K562 (cell line): ENCODE results near the gene ZFP62. TPM values are rescaled to one million over a fixed set of nuclear protein-coding genes. Genes with fewer than 3 reads are reported as not detected.

Experiments
- ADNP ChIP-seq: fragments of 200-800 bp; sonication (Bioruptor generic); IDR thresholded peaks from 2 replicates; pipeline ENCODE4 v1.6.1; 2016; ENCODE audit warnings: missing genetic modification characterization, missing compliant biosample characterization
- CREBBP ChIP-seq: IDR thresholded peaks from one replicate; pipeline ENCODE4 v1.6.1; 2012; ENCODE audit warnings: low read depth, mild to moderate bottlenecking, control low read depth, inconsistent platforms, low read length
- CSDE1 ChIP-seq, 2 experiments: fragments of 450-650 bp; IDR thresholded peaks; 2 replicates each; pipeline ENCODE4 v1.6.1; 2016; ENCODE audit warnings: mild to moderate bottlenecking in 1 of 2
- DIDO1 ChIP-seq: fragments of 450-650 bp; IDR thresholded peaks from 2 replicates; pipeline ENCODE4 v1.6.1; 2016; ENCODE audit warnings: low read depth, missing biosample characterization, missing genetic modification characterization
- DMBX1 ChIP-seq: fragments of 250-450 bp; sonication (Bioruptor Pico); IDR thresholded peaks from 2 replicates; pipeline ENCODE4 v1.8.0; 2022; ENCODE audit warnings: inconsistent platforms, mild to moderate bottlenecking, moderate library complexity, borderline replicate concordance
- GTF2A2 ChIP-seq: IDR thresholded peaks from 2 replicates; pipeline ENCODE4 v1.6.1; 2016; ENCODE audit warnings: mild to moderate bottlenecking, missing genetic modification characterization, missing compliant biosample characterization
- GTF3C2 ChIP-seq: IDR thresholded peaks from 3 replicates; pipeline ENCODE4 v1.6.1; 2011; ENCODE audit warnings: borderline replicate concordance, mild to moderate bottlenecking, moderate library complexity; ENCODE audit not compliant: insufficient read length; ENCODE audit errors: extremely low read depth
- HNRNPL ChIP-seq: fragments of 200-400 bp; formaldehyde crosslinking; IDR thresholded peaks from 2 replicates; pipeline ENCODE4 v1.6.1; 2017; ENCODE audit warnings: low read depth, mild to moderate bottlenecking, low read length
- MNT ChIP-seq, 2 experiments: fragments of 450-650 bp; conservative IDR thresholded peaks; 2 replicates each; pipeline ENCODE4 v1.6.1; 2017; ENCODE audit warnings: mild to moderate bottlenecking in 2 of 2, moderate library complexity in 2 of 2
- NBN ChIP-seq: fragments of 450-650 bp; IDR thresholded peaks from 2 replicates; pipeline ENCODE4 v1.6.1; 2016; ENCODE audit warnings: low read depth, mild to moderate bottlenecking
- RB1 ChIP-seq: fragments of 450-650 bp; IDR thresholded peaks from 2 replicates; pipeline ENCODE4 v1.6.1; 2017; ENCODE audit warnings: low read depth, mild to moderate bottlenecking
- SIX5 ChIP-seq, 2 experiments: IDR thresholded peaks; 2 replicates each; pipeline ENCODE4 v1.6.1; 2011; ENCODE audit warnings: low read length in 2 of 2, borderline replicate concordance in 1 of 2, low read depth in 1 of 2, mild to moderate bottlenecking in 1 of 2, moderate library complexity in 1 of 2; ENCODE audit not compliant: insufficient read depth in 1 of 2
- SMARCE1 ChIP-seq: fragments of 450-650 bp; IDR thresholded peaks from 2 replicates; pipeline ENCODE4 v1.7.1; 2016; ENCODE audit warnings: mild to moderate bottlenecking
- ZC3H8 ChIP-seq: fragments of 450-650 bp; IDR thresholded peaks from 2 replicates; pipeline ENCODE4 v1.6.1; 2017
- ZEB2 ChIP-seq: fragments of 450-650 bp; IDR thresholded peaks from 2 replicates; pipeline ENCODE4 v1.6.1; 2016
- ZNF785 ChIP-seq: fragments of 250-450 bp; sonication (Bioruptor Pico); IDR thresholded peaks from 2 replicates; pipeline ENCODE4 v1.4.0; 2020; ENCODE audit warnings: mild to moderate bottlenecking
- polyA plus RNA-seq, 8 experiments: library from polyadenylated mRNA; depleted of rRNA in 4 of 8; stranded (reverse) in 5 of 8; unstranded in 3 of 8; fragments of >200 nt; fragmentation: Nextera tagmentation in 2 of 8; fragmentation: Illumina TruSeq in 1 of 8; extraction: Ambion mirVana in 2 of 8; extraction: Trizol in 1 of 8; gene quantifications; 2 replicates each; pipeline versions ENCODE4 v1.2.1 to v1.2.3, GENCODE V29; 2011 to 2014; ENCODE audit warnings: inconsistent platforms in 1 of 8, missing spikeins in 1 of 8
- total RNA-seq, 7 experiments: library from RNA; depleted of rRNA in 6 of 7; stranded (reverse); fragments of >200 nt in 6 of 7; fragmentation: Illumina TruSeq in 2 of 7; extraction: Trizol in 2 of 7; gene quantifications; 2 replicates each; pipeline versions ENCODE4 v1.2.1 to v1.2.3, GENCODE V29; 2011 to 2021; ENCODE audit warnings: low replicate concordance in 1 of 7
- TF ChIP-seq, protein P1 (sequence below): fragments of 250-450 bp; sonication (Bioruptor Pico); IDR thresholded peaks from 2 replicates; pipeline ENCODE4 v1.5.0; 2022; ENCODE audit warnings: mild to moderate bottlenecking
- TF ChIP-seq, protein P2 (sequence below), 2 experiments: IDR thresholded peaks in 1 of 2; conservative IDR thresholded peaks in 1 of 2; 2 replicates each; pipeline ENCODE4 v1.6.1; 2016; ENCODE audit warnings: low read depth in 2 of 2, mild to moderate bottlenecking in 1 of 2, missing compliant biosample characterization in 1 of 2, missing genetic modification characterization in 1 of 2, moderate library complexity in 1 of 2

Gene ZFP62
- total and polyA plus RNA-seq, 9 of the 15 experiments (the other 6 are each of a cell fraction or from before 2014, with no cell fraction given) = 12.2 to 37.5 (median 25.0) TPM

GRCh38 chr5:180831139-180832093, 29.7 kb downstream of the ZFP62 start (continued):
- TF ChIP-seq SIX5 (IDR thresholded peaks at IDR 0.05; ENCODE audit: borderline replicate concordance in 1 of 2, insufficient read depth in 1 of 2, low read depth in 1 of 2, low read length in 2 of 2) (no peak), ZC3H8 (no peak), GTF3C2 (no peak), DIDO1 (peak; percentile 28; the same call in 1 of the 2 replicates), ZEB2 (no peak), RB1 (no peak; the same call in 1 of the 2 replicates), MNT (conservative IDR thresholded peaks at IDR 0.05) (peak; percentile 37 to 62), ZNF785 (CRISPR knock-in tag) (no peak), DMBX1 (CRISPR knock-in tag) (no peak), ADNP (tag) (no peak), HNRNPL (no peak), GTF2A2 (peak; percentile 73), SMARCE1 (no peak), CSDE1 (IDR thresholded peaks at IDR 0.05) (no peak), NBN (no peak), CREBBP (no peak)
- TF ChIP-seq, protein P1, sequence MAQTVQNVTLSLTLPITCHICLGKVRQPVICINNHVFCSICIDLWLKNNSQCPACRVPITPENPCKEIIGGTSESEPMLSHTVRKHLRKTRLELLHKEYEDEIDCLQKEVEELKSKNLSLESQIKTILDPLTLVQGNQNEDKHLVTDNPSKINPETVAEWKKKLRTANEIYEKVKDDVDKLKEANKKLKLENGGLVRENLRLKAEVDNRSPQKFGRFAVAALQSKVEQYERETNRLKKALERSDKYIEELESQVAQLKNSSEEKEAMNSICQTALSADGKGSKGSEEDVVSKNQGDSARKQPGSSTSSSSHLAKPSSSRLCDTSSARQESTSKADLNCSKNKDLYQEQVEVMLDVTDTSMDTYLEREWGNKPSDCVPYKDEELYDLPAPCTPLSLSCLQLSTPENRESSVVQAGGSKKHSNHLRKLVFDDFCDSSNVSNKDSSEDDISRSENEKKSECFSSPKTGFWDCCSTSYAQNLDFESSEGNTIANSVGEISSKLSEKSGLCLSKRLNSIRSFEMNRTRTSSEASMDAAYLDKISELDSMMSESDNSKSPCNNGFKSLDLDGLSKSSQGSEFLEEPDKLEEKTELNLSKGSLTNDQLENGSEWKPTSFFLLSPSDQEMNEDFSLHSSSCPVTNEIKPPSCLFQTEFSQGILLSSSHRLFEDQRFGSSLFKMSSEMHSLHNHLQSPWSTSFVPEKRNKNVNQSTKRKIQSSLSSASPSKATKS (CRISPR knock-in tag) = no peak
- TF ChIP-seq, protein P2, sequence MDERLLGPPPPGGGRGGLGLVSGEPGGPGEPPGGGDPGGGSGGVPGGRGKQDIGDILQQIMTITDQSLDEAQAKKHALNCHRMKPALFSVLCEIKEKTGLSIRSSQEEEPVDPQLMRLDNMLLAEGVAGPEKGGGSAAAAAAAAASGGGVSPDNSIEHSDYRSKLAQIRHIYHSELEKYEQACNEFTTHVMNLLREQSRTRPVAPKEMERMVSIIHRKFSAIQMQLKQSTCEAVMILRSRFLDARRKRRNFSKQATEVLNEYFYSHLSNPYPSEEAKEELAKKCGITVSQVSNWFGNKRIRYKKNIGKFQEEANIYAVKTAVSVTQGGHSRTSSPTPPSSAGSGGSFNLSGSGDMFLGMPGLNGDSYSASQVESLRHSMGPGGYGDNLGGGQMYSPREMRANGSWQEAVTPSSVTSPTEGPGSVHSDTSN (CRISPR knock-in tag; IDR thresholded peaks at IDR 0.05; ENCODE audit: low read depth) = no peak
- TF ChIP-seq, protein P2 (tag; conservative IDR thresholded peaks at IDR 0.05; ENCODE audit: low read depth) = no peak
